NB4 (cell line): ENCODE measurements around the gene HMMR.

Experiments
- CTCF ChIP-seq: IDR thresholded peaks from one replicate; pipeline ENCODE4 v1.5.1; 2012; ENCODE audit warnings: low read depth, low read length
- POLR2A ChIP-seq: IDR thresholded peaks from 2 replicates; pipeline ENCODE4 v1.6.1; 2011; ENCODE audit warnings: mild to moderate bottlenecking; ENCODE audit not compliant: insufficient read length; ENCODE audit errors: extremely low read depth

GRCh38 chr5:163503106-163504078 is 43.0 kb downstream of the HMMR start:
- TF ChIP-seq CTCF, result peak; percentile 43
- peak; percentile 63 for TF ChIP-seq POLR2A
